Myocyte (in vitro differentiated cells): Measurements from ENCODE around the gene CYP27B1. TPM values are rescaled to one million over a fixed set of nuclear protein-coding genes. Genes with fewer than 3 reads are reported as not detected.
"Not testable (repeated sequence)": the region's sequence is repeated elsewhere in the genome, so short reads cannot be mapped to it uniquely, and the experiment has no call there.

Experiments used
- DNase-seq: peaks from one replicate; pipeline ENCODE4 v3.0.0-alpha.2; 2012; ENCODE audit warnings: low read depth
- total RNA-seq: library from RNA; depleted of rRNA; stranded (reverse); fragments of >200 nt; gene quantifications from 2 replicates; pipeline ENCODE4 v1.2.3, GENCODE V29; 2014

Gene CYP27B1
- total RNA-seq, 1 donor from 2014 or later = 1.2 TPM

GRCh38 chr12:57724003-57724935 lies 42.6 kb downstream of the CYP27B1 start:
- DNase-seq = no peak

GRCh38 chr12:57723630-57723962 lies 43.3 kb downstream of the CYP27B1 start:
- DNase-seq = no peak

- no peak for DNase-seq
Observed at GRCh38 chr12:57722716-57723629, 43.9 kb downstream of the CYP27B1 start.

GRCh38 chr12:57721846-57722608 lies 44.9 kb downstream of the CYP27B1 start:
- DNase-seq = not testable (repeated sequence)

- DNase-seq = no peak
Observed at GRCh38 chr12:57720606-57721595, 46.0 kb downstream of the CYP27B1 start.

GRCh38 chr12:57719777-57720605 lies 46.9 kb downstream of the CYP27B1 start:
- DNase-seq = no peak

- DNase-seq = no peak
Observed at GRCh38 chr12:57718641-57719528, 48.0 kb downstream of the CYP27B1 start.

- DNase-seq = no peak
Observed at GRCh38 chr12:57717846-57718640, 48.8 kb downstream of the CYP27B1 start.

GRCh38 chr12:57717131-57717530 lies 49.7 kb downstream of the CYP27B1 start:
- no peak for DNase-seq

GRCh38 chr12:57716305-57716704 lies 50.6 kb downstream of the CYP27B1 start:
- DNase-seq = no peak

GRCh38 chr12:57715786-57716185 lies 51.1 kb downstream of the CYP27B1 start:
- no peak for DNase-seq

GRCh38 chr12:57715036-57715748 lies 51.7 kb downstream of the CYP27B1 start:
- DNase-seq = not testable (repeated sequence)

- no peak for DNase-seq
Observed at GRCh38 chr12:57713209-57713608, 53.7 kb downstream of the CYP27B1 start.

- DNase-seq = no peak
Observed at GRCh38 chr12:57712701-57713100, 54.2 kb downstream of the CYP27B1 start.
